K562 treated with DMSO at 1 percent for 4 hours (cell line): ENCODE measurements around the gene GEMIN7. TPM values are rescaled to one million over a fixed set of nuclear protein-coding genes. Genes with fewer than 3 reads are reported as not detected.

Experiments
- total RNA-seq: library from RNA; unstranded; fragments of 300-600 nt; gene quantifications from 2 replicates; pipeline ENCODE4 v1.2.3, GENCODE V29; 2022; ENCODE audit not compliant: insufficient read depth

The GEMIN7 gene, protein sequence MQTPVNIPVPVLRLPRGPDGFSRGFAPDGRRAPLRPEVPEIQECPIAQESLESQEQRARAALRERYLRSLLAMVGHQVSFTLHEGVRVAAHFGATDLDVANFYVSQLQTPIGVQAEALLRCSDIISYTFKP
- total RNA-seq = 29.4 and 34.0 TPM in 2 replicates

GRCh38 chr19:45079063-45079910 lies at the start of gene GEMIN7:
Gene GEMIN7, plus strand, starts transcription at chr19:45079260. Its CDS starts 10,855 bp downstream, at chr19:45090115.

DNA sequence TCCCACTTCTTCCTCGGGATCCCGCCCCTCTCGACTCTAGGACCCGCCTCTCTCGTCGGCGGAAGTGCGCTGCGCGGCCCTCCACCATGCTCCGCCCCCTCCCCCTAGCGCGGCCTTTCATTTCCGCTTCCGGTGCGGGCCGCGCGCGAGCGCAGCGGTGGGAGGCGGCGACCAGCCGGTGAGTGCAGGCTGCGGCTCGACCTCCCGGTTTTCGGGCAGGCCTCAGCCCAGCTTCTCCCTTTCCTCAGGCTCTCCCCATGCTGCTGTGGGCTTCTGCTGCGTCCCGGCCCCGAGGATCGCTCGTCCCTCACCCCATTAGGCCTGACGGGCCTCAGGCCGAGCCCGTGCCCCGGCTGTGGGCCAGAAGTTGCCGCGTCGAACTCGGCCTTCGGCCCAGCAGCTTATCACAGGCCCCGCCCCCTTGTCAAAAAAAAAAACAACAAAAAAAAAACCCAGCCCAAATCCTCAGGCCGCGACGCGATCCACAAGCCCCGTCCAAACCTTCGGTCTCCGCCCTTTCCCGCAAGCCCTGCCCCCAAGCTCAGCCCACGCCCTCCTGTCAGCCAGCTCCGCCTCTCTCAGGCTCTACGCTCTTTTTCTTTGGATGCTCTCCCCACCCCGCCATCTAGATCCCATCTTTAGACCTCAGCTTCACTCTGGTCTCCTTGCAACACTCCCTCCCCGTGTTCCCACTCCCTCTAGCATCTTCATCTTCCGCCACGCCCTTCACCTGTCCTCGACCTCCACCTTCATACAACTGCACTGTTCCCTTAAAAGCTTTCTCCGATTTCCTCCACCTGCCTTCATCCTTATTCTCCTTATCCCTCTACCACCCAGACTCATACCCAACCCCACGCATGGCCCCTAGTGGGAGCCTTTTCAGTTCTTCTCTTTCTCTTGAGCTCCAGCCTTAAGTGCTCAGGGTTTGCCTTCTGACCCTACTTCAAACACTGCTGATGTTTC lies 39.8 kb upstream of the GEMIN7 start, which contains the start of gene CLASRP:
TSS of gene CLASRP (plus strand) at position 115 of the 963 bp plus-strand sequence. CDS start 1,168 bp downstream, outside the sequence.

DNA sequence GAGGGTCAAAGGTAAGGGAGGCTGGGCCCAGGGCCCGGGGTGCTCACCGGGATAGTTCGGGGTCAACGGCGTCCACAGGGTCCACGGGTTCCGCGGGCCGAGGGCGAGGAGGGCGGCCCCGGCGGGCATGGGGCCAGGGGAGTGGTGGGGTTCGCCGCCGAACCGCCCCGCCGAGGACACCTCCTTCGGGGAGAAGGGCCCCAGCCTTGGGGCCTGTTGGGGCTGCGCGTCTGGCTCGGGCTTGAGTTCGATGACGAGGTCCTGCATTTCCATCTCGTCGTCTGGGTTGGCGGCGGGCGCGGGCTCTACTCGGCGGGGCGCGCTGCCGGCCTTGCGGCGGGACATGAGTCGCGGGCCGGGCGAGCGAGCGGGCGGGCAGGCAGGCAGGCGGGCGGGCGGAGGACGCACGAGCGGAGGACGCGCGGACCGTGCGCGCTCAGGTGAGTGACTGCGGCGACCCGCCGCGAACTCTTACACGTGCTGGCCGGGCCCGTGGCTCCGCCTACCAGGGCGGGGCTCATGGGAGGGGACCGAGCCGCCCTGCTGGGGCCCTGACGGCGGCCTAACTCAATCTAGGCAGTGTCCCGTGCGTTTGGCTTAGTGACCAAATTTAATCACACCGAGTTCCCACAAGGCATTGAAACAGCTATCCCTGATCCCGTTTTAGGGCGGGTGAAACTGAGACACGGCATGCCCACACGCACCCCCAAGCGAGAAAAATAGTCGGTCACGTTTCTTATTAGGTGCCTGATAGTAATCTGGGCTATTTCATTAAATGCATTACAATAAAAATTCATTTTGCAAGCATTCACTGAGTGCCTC lies 2.8 kb upstream of the GEMIN7 start, which contains the start of gene ZNF296:
TSS of gene ZNF296 (minus strand) at position 450 of the 822 bp plus-strand sequence. CDS start at position 345, 105 bp downstream.

GRCh38 chr19:45092747-45093678 lies 14.0 kb downstream of the GEMIN7 start, which contains the start of gene PPP1R37:
Gene PPP1R37, plus strand, starts transcription at chr19:45093179. Its CDS starts 147 bp downstream, at chr19:45093326.

Other genes with a start within 250 kb of the GEMIN7 start
- 127 and 137 TPM in 2 replicates for gene NECTIN2, start 233.0 kb upstream of the GEMIN7 start, total RNA-seq
- 106 and 111 TPM in 2 replicates for gene TOMM40, start 188.0 kb upstream of the GEMIN7 start, total RNA-seq
- gene APOE, start 173.5 kb upstream of the GEMIN7 start, total RNA-seq = 1,934 and 2,198 TPM in 2 replicates
- 849 and 1,275 TPM in 2 replicates for gene APOC1, start 164.7 kb upstream of the GEMIN7 start, total RNA-seq
- gene APOC4, start 137.0 kb upstream of the GEMIN7 start, total RNA-seq = not detected in 2 replicates
- gene APOC2, start 133.2 kb upstream of the GEMIN7 start, total RNA-seq = not detected in 2 replicates
- 66.0 and 92.3 TPM in 2 replicates for gene CLPTM1, start 123.9 kb upstream of the GEMIN7 start, total RNA-seq
- gene RELB, start 77.8 kb upstream of the GEMIN7 start, total RNA-seq = 7.5 and 10.9 TPM in 2 replicates
- 34.0 and 56.8 TPM in 2 replicates for gene CLASRP, start 40.2 kb upstream of the GEMIN7 start, total RNA-seq
- gene ZNF296, start 2.8 kb upstream of the GEMIN7 start, total RNA-seq = 3.4 and 6.1 TPM in 2 replicates
- gene PPP1R37, start 13.9 kb downstream of the GEMIN7 start, total RNA-seq = 16.9 and 23.6 TPM in 2 replicates
- gene NKPD1, start 81.7 kb downstream of the GEMIN7 start, total RNA-seq = 0.17 TPM in 1 of 2 replicates, not detected in the other
- 92.2 and 94.5 TPM in 2 replicates for gene TRAPPC6A, start 99.0 kb downstream of the GEMIN7 start, total RNA-seq
- gene BLOC1S3, start 99.5 kb downstream of the GEMIN7 start, total RNA-seq = 20.1 and 28.6 TPM in 2 replicates
- gene EXOC3L2, start 166.1 kb downstream of the GEMIN7 start, total RNA-seq = 10.5 and 12.9 TPM in 2 replicates
- 20.2 and 23.1 TPM in 2 replicates for gene MARK4, start 172.0 kb downstream of the GEMIN7 start, total RNA-seq
- gene CKM, start 243.6 kb downstream of the GEMIN7 start, total RNA-seq = not detected in 2 replicates